Measurements from ENCODE around the gene ADCY6. TPM values are rescaled to one million over a fixed set of nuclear protein-coding genes. Genes with fewer than 3 reads are reported as not detected.

The ADCY6 gene
- polyA plus RNA-seq, 1 donor (not counting 4 experiments of a cell fraction or from before 2014, with no cell fraction given) = 13.2 TPM

DNA sequence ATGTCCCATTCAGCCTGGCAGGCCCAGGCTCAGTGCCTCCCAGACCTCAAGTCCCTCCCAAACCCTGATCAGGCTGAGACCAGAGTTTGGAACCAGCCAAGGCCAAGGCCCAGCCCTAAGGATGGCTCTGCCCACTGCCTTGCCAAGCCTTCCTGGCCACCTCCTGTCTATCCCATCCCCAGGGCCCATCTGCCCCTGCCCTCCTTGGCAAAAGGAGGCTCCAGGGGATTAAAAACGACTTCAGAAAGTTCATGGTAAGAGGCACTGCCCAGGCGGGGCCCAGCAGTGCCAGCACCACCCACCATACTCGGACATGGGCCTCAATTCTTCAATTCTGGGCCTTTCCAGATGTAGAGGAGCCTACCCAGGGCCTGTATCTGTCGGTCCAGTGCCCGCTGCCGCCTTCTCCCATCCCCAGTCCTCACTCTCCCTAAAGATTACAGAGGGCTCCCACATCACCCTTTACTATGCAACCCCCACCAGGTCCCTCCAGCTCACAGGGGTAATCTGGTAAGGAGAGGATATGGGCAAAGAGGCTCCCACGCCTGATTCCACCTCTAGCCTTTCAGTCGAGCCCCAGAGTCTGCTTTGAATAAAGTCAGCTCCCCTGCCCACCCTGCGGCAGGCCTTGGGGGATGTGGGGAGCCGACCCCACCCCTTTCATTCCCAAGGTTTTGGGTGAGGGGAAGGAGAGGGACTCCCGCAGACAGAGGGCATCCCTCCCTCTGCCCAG lies 932 bp downstream of the ADCY6 start:
- DNase-seq (ENCODE audit: low read depth, low spot score) = no peak
- peaks cover 6% of the 10 kb centered on the region for H3K79me2 ChIP-seq (ENCODE audit: control insufficient read depth, insufficient read depth, low read length)
- dilution Hi-C loops (cut with MboI; ENCODE audit: extremely low pct_ligation_motif_present, low sequenced_read_pairs) = no loop called here
- no peaks in the 10 kb centered on the region for H3K36me3 ChIP-seq (ENCODE audit: control insufficient read depth in 2 of 2, extremely low read depth in 1 of 2, insufficient read depth in 2 of 2, low read length in 2 of 2)
- H2AFZ ChIP-seq (ENCODE audit: control insufficient read depth, low read length) = peak overlapping the region; percentile 71
- no peak for TF ChIP-seq CTCF (optimal IDR thresholded peaks at IDR 0.05 in 1 of 3, IDR thresholded peaks at IDR 0.05 in 1 of 3, conservative IDR thresholded peaks at IDR 0.05 in 1 of 3; ENCODE audit: extremely low read depth in 1 of 3, insufficient read depth in 2 of 3, low read length in 3 of 3)
- no peak for TF ChIP-seq EZH2 (IDR thresholded peaks at IDR 0.05; ENCODE audit: low read length)
- H3K9me3 ChIP-seq (ENCODE audit: control insufficient read depth, low read depth, low read length) = no peaks in the 10 kb centered on the region
- no peaks in the 10 kb centered on the region for H3K9me1 ChIP-seq (ENCODE audit: control insufficient read depth, extremely low read depth, insufficient read depth, low read length)
- no peak overlapping the region for H3K27ac ChIP-seq (ENCODE audit: control insufficient read depth, insufficient read depth, low read length)
- H3K9ac ChIP-seq (ENCODE audit: control insufficient read depth, extremely low read depth, insufficient read depth, low read length) = peak overlapping the region; percentile 72
- H3K4me2 ChIP-seq (ENCODE audit: control insufficient read depth, extremely low read depth, insufficient read depth, low read depth, low read length) = peak overlapping the region; percentile 88
- no peaks in the 10 kb centered on the region for H3K27me3 ChIP-seq (ENCODE audit: control insufficient read depth, extremely low read depth, insufficient read depth, low read length)
- H3K4me1 ChIP-seq (ENCODE audit: control insufficient read depth, extremely low read depth, insufficient read depth, low read length) = peaks cover 13% of the 10 kb centered on the region
- H4K20me1 ChIP-seq (ENCODE audit: control insufficient read depth, extremely low read depth, insufficient read depth, low read length) = no peaks in the 10 kb centered on the region
- no peak for FAIRE-seq
- peak overlapping the region; percentile 71 to 88 (median 86) for H3K4me3 ChIP-seq (ENCODE audit: control insufficient read depth in 2 of 3, extremely low read depth in 1 of 3, insufficient read depth in 2 of 3, low read depth in 1 of 3, low read length in 3 of 3)

GRCh38 chr12:48786591-48787544 lies 2.0 kb downstream of the ADCY6 start:
- Histone ChIP-seq H3K9ac (ENCODE audit: control insufficient read depth, extremely low read depth, insufficient read depth, low read length) (no peak overlapping the region), H3K4me2 (ENCODE audit: control insufficient read depth, extremely low read depth, insufficient read depth, low read depth, low read length) (peak overlapping the region; percentile 88), H3K4me1 (ENCODE audit: control insufficient read depth, extremely low read depth, insufficient read depth, low read length) (peaks cover 13% of the 10 kb centered on the region), H2AFZ (ENCODE audit: control insufficient read depth, low read length) (no peak overlapping the region), H3K36me3 (ENCODE audit: control insufficient read depth in 2 of 2, extremely low read depth in 1 of 2, insufficient read depth in 2 of 2, low read length in 2 of 2) (peaks cover 0 to 2% of the 10 kb centered on the region in 2 experiments), H3K79me2 (ENCODE audit: control insufficient read depth, insufficient read depth, low read length) (peaks cover 6% of the 10 kb centered on the region), H3K27ac (ENCODE audit: control insufficient read depth, insufficient read depth, low read length) (no peak overlapping the region), H3K9me3 (ENCODE audit: control insufficient read depth, low read depth, low read length) (no peaks in the 10 kb centered on the region), H3K4me3 (ENCODE audit: control insufficient read depth in 2 of 3, extremely low read depth in 1 of 3, insufficient read depth in 2 of 3, low read depth in 1 of 3, low read length in 3 of 3) (peak overlapping the region in 2 of 3 experiments; percentile 86 to 88), H4K20me1 (ENCODE audit: control insufficient read depth, extremely low read depth, insufficient read depth, low read length) (no peaks in the 10 kb centered on the region), H3K9me1 (ENCODE audit: control insufficient read depth, extremely low read depth, insufficient read depth, low read length) (no peaks in the 10 kb centered on the region), H3K27me3 (ENCODE audit: control insufficient read depth, extremely low read depth, insufficient read depth, low read length) (no peaks in the 10 kb centered on the region)
- dilution Hi-C loops (cut with MboI; ENCODE audit: extremely low pct_ligation_motif_present, low sequenced_read_pairs) = no loop called here
- FAIRE-seq (no peak), DNase-seq (ENCODE audit: low read depth, low spot score) (no peak)
- TF ChIP-seq CTCF (optimal IDR thresholded peaks at IDR 0.05 in 1 of 3, IDR thresholded peaks at IDR 0.05 in 1 of 3, conservative IDR thresholded peaks at IDR 0.05 in 1 of 3; ENCODE audit: extremely low read depth in 1 of 3, insufficient read depth in 2 of 3, low read length in 3 of 3) = no peak

Data from keratinocyte (primary cell).